GM21576 (cell line): Measurements from ENCODE around the gene CHTF8.
"Not testable (repeated sequence)": the region's sequence is repeated elsewhere in the genome, so short reads cannot be mapped to it uniquely, and the experiment has no call there.

Experiments used
- ATAC-seq: cut with Tn5 transposase; IDR thresholded peaks from one replicate; pipeline ENCODE4 v1.9.1; 2021; ENCODE audit warnings: mild to moderate bottlenecking, moderate library complexity; ENCODE audit not compliant: unreplicated experiment

Gene CHTF8, protein sequence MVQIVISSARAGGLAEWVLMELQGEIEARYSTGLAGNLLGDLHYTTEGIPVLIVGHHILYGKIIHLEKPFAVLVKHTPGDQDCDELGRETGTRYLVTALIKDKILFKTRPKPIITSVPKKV

DNA sequence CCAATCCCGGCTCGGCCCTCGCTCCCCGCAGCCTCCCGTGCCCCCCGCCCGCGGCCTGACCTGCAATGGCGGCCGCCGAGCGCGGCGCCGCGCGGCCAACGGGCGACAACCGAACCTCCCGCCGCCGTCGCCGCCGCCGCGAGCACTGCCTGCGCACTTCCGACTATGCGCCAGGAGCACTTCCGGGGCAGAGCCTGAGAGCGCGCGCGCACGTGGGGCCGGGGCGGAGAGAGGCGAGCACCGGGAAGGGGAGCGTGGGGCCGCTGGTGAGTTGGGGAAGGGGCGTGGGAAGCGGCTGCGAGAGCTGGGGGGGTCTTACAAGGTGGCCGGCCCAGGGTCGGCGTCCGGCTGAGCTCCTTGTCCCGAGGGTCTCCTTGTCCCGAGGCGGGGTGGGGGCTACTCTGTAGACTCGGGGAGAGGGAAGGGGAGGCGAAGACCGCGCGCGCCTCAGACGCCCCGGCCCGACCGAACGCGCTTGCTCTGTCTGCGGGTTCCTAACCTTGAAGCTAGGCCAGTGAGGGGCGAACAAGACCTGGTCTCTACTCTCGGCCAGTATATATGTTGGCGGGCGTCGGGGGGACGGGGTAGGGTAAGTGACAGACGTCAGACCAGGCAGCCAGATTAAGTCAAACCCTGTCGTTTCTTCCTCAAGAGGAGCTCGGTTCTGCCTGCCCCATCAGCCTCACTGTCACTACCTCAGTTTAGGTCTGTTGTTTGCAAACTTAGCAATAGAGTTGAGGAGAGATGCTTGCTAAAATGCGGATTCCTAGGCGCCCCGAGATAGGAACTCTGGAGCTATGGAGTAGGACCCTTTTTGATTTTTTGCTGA, at the start of gene CHTF8, which contains the start of gene UTP4:
TSS of gene CHTF8 (minus strand) at position 165 of the 829 bp plus-strand sequence. CDS start 11,130 bp downstream, outside the sequence.
TSS of gene UTP4 (plus strand) at position 226 of the 829 bp plus-strand sequence. CDS start 811 bp downstream, outside the sequence.
- ATAC-seq = peak; percentile 82

DNA sequence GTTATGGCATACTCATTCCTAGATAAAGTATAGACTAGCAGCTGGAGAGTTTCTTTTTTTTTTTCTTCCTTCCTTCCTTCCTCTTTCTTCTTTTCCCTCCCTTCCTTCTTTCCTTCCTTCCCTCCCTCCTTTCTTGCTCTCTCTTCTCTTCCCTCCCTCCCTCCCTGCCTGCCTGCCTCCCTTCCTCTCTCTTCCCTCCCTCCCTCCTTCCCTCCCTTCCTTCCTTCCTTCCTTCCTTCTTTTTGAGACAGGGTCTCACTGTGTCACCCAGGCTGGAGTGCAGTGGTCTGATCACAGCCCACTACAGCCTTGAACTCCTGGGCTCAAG, 47.6 kb upstream of the CHTF8 start:
- ATAC-seq = no peak

DNA sequence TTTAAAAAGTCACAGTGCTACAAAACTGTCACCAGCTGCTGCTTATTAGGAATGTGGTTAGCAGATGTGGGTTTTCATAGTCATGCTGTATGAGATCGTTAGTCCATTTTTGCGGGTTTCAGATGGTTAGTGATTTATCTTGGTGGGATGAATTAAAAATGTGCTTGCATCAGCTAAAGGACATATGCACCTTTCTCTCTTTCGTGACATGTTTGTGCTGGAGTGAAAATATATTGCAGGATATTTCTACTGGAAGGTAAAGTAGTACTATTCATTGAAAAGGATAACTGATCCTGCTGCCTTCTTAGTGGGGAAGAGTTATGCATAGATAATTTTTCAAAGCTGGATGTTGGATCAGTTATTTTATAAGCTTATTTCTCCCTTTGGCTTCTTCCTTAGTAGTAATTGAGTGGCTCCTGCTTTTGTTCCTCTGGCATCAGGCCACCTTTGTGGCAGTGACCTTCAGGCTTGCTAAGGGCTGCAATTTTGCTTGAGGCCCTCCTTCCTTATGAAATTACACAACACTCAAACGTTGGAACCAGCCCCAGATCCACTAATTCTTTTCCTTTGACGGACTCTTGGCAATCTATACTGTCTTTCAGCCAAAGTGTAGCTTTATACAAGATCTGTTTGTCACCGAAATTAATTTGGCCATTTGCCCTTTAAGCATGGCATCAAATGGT, 47.1 kb upstream of the CHTF8 start:
- no peak for ATAC-seq

DNA sequence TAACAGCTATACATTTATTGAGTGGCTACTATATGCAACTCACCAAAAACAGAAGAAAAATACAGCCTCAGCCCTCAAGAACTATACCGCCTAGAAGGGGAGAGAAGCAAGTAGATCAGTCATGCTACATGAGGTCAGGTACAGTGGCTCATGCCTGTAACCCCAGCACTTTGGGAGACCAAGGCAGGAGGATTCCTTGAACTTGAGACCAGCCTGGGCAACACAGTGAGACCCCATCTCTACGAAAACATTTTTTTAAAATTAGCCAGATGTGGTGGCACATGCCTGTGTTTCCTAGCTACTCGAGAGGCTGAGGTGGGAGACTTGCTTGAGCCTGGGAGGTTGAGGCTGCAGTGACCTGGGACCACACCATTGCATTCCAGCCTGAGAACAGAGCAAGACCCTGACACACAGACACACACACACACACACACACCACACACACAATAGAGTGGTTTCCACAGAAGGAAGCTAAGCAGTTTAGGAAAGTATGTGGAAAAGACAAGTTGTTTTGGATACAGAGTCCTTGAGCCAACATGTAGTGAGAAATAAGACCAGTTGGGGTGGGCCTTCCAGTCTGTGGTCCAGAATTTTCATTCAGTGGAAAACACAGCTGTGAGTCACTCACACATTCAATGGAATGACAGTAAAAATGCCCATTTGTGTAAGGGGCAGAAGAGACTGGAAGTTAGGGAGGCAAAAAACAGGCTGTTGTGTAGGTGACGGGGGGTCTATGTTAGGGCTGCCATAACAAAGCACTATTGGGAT, 43.8 kb upstream of the CHTF8 start:
- ATAC-seq = no peak

DNA sequence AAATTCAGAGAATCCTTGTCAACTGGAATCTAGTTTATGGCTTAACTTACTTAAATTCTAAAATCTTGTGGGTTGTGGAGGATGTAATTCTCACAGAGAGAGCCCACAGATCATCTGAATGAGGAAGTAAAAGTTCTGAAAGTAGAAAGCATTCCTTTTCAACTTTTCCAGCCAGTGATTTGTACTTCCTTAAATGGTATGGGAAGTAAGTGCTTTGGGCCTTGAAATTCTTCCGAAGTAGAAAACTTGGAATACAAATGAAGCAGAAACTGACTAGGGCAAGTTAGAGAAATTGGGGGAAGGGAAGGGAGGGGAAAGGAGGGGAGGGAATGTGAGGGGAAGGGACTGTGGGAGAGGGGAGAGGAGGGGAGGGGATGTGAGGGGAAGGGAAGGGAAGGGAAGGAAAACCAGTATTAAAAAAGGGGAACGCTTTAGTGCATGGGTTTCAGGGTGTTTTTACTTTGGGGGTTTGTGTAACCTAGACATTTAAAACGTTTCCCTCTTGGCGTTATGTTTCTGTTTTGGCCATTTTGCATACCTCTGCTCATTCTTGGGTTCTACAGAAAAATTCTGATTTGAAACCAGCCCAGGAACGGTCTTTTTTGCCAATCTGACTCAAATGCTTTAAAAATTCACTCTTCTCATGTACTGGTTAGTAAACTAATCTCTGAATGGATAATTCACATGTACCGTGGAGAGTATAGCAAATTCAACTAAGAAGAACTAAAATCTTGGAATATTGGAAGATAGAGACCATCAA, 39.1 kb upstream of the CHTF8 start:
- no peak for ATAC-seq

DNA sequence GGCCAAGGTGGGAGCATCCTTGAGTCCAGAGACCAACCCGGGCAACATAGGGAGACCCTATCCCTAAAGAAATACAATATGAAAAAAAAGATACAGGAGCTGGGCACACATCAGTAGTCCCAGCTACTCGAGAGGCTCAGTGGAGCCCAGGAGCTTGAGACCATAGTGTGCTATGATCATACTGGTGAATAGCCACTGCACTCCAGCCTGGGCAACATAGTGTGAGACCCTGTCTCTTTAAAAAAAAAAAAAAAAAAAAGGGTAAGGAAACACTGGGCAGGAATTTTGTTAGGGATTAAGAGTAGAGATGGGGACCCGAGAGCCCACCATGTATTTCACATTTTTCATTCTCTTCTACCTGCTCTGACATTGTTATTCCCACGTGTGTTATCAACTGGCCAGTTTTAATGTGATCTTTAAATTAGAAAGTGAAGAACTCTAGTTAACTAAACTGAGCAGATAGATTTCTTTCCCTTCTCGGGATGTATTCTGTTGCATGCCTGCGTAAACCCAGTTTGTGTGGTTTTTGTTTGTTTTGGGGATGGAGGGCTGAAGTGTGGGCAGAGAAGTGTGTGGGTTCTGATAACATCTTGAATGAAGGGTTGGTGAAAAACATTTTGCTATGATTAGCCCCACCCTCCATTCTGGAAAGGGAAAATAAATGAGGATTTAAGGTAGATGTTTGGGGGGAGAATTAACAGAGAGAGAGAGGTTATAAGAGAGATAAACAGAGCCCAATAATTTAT, 37.4 kb upstream of the CHTF8 start:
- ATAC-seq = no peak

DNA sequence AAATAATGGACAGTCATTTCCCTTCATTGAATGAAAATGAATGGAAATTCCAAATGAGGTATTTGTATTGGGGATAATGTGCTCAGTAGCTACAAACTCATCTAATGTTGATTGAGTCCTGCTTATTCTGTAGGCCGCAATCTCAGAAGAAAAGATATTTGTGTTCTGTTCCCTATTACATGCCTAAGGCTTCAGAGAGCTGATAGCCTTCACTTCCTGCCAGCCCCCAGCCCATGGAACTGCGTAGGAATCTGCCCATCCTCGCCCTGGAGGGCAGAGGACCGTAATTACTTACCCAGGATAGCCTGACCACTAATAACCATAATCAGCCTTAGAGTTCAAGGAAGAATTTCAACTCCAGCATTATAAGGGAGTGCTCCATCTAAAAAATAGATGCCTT, 36.7 kb upstream of the CHTF8 start:
- ATAC-seq = no peak

DNA sequence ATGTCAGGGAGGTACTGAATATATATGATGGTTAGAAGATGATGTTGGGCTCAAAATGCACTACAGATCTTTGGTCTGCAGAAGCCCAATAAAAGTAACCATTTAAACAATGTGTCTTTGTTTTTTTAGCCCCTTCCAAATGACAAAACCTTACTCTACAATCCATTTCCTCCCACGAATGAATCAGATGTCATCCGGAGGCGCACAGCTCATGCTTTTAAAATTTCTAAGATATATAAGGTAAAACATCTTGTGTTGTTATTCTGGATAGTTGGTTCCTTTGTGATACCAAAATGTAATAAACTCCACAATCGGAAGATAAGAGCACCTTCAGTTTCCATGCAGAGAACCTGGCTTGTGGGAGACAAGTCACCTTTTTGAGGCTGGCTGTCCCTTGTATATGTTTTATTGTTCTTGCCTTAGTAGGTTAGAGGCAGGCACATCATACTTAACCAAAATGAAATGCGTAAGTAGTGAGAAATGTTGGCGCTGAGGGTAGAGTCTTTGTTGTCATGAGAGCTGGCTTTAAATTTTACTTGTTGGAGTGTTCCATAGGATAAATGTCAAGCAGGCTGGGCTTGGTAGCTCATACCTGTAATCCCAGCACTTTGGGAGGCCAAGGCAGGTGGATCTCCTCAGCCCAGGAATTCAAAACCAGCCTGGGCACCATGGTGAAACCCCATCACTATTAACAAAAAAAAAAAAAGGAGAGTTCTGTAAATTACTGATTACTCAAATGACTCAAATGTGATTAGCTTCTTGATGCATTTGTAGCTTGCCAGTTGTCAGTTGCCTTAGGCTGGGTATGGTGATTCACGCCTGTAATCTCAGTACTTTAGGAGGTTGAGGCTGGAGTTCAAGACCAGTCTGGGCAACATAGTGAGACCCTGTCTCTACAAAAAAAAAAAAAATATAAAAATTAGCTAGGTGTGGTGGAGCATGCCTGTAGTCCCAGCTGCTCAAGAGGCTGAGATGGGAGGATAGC, 34.9 kb upstream of the CHTF8 start:
- no peak for ATAC-seq

DNA sequence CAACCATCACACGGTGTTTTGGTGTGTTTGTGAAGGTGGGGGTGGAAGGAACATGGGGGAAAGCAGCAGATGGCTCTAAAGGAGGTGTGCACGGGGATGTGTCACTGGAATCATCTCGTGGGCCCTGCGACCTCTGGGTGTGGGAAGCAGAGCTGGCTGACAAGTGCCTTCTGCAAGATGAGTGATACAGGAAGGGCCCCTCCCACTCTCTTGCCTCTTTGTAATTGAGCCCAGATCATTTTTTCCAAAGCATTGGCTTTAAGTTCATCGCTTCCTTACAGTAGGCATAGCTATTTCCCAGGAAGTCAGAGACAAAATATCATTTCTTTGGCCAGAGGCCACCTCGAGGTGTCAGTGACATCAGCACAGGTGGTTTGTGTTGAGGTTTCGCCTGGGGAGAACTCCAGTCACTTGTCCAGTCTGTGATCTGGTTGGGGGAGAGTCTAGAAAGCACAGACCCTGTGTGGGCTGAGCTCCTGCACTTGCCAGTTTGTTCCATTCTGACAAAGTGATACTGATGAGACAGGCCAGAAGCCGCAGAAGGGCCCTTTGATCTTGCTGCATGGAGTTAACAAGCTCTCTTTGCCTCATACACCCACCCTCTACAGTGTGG, 33.9 kb upstream of the CHTF8 start:
- no peak for ATAC-seq

DNA sequence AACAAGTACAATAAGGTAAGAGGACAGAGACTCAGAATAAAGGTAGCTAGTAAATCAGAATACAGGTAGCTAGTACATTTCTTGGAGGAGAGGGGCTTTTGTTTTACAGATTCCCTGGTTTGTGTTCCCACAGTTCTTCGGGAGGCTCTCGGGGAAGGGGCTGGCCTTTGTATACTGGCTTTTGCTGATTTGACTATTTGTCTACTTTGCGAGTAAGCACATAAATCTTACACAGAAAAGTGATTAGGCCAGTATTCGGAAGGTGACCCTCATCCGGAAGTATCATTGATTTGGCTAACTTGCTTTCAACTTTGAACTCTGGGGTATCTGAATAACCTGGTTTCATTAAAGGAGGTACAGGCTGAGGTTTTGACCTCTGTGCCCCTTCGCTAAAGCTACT, 33.2 kb upstream of the CHTF8 start:
- ATAC-seq = no peak

DNA sequence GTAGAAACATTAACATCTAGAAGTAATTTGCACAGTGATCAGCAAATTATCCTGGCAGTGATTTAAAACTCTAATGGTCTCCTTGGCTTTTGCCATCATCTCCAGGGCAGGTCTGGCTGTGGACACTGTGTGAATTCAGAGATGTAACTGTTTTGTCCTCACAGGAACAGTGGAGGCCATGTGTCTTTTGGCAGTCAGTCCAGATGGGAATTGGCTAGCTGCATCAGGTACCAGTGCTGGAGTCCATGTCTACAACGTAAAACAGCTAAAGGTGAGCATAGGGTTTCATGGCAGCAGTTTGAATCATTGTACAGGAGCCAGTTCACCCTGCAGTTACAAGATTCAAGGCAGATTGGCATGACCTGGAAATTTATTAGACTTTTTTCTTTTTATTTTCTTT, 27.8 kb upstream of the CHTF8 start:
- no peak for ATAC-seq

DNA sequence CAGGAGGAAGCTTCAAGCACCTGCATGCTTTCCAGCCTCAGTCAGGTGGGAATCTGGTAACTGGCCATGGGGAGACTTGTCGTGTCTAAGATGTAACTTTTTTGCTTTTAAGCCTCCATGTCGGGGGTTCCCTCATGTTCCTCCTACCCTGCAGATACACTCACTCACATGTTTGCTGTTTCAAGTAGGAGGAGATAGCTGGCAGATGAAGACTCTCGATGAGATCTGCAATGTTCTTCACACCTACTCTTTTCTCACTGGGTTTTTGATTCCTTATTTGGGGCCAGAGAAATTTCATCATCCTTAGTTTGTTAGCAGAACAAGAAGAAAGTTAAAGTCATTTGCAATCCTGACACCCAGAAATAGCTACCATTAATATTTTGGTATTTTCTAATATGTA, 24.8 kb upstream of the CHTF8 start:
- ATAC-seq = no peak

DNA sequence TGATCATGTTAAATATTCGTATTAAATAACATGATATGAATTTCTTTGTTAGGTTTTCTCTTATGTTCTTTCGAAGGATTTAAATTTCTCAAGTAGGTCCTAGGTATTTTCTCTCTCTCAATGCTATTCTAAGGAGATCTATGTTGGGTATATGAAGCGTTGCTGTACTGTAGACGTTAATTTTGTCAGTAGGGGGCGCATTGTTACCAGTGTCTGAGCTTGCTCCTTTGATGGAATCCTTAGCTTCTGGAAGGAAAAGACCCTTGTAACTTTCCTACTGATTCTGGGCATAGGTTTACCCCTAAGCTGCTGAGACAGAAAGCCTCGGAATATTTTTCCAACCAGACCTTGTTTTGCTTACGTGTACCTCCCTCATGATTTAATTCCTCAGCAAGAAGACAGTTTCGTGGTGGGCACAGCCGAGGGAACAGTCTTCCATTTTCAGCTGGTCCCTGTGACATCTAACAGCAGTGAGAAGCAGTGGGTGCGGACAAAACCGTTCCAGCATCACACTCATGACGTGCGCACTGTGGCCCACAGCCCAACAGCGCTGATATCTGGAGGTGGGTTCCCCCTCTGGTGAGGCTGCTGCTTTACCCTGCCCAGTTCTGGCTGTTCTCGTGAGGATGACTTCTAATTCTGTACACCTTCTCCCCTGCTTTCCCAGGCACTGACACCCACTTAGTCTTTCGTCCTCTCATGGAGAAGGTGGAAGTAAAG, 17.9 kb upstream of the CHTF8 start:
- no peak for ATAC-seq

DNA sequence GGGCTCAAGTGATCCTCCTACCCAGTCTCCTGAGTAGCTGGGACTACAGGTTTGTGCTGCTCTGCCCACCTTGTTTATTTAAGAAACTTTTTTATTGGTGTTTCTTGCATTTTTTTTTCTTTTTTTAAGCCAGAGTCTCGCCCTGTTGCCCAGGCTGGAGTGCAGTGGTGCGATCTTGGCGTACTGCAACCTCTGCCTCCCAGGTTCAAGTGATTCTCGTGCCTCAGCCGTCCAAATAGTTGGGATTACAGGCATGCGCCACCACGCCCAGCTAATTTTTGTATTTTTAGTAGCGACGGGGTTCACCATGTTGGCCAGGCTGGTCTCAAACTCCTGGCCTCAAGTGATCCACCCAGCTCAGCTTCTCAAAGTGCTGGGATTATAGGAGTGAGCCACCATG, 17.2 kb upstream of the CHTF8 start:
- ATAC-seq = not testable (repeated sequence)

DNA sequence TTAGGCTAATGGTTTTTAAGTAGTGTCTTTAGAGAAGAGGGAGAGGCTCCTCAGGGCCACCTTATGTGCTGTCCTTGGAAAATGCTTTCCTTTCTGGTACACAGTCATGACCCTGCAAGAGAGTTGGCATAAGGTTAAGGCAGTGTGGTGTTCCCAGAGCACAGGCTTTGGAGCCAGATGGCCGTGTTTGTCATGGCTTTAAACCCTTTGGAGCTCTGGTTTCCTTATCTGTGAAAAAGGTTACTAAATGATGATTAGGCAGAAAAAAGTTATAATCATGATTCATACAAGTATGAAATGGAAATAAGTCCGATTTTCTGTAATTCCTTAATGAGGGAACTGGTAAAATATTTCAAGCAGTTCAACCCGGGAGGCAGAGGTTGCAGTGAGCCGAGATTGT, 13.3 kb upstream of the CHTF8 start:
- ATAC-seq = no peak

DNA sequence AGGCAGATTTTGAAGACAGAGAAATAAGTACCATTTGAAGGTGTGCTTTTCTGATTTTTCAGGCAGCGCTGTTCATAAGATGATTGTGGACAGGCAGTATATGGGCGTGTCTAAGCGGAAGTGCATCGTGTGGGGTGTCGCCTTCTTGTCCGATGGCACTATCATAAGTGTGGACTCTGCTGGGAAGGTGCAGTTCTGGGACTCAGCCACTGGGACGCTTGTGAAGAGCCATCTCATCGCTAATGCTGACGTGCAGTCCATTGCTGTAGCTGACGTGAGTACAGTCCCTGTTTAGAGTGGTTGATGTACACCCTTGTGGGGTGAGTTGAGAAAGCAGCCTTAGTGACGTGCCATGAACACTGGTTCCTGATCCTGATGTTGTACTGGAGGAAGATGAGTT, 10.7 kb upstream of the CHTF8 start:
- no peak for ATAC-seq

DNA sequence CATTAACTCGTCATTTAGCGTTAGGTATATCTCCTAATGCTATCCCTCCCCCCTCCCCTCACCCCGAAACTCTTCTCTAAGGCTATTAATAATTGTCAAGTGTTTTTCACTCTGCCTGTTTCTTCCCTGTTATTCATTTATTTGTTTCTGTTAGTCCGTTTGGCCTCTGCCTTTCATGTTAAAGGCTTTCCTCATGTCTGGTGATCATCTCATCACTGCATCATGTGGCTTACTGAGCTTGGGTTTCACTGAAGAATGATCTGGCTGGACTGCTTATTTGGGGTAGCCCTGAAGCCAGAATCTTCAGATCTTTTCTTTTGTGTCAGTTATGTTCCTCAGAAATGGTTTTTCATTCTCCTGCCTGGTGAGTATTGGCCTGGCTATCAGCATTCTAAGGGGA, 9.5 kb upstream of the CHTF8 start:
- ATAC-seq = no peak

DNA sequence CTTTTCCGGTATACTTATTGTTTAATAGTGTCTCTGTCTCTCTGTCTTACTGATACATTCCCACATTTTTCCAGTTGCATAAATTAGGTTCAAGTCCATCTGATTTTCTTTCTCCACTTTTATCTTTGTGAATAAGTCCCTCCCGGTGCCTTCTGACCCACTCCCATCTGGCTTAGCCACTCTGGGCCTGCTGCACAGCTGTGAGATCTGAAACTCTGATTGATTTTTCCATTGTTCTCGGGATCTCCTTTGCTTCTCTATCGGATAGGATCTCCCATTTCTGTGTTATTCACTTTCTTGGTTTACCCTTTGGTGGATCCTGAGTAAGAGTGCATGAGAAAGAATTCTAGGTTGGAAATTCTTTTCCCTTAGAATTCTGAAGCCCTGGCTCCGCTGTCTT, 8.6 kb upstream of the CHTF8 start:
- no peak for ATAC-seq
